ENCODE results near the gene ZNF423. TPM values are rescaled to one million over a fixed set of nuclear protein-coding genes. Genes with fewer than 3 reads are reported as not detected.

Gene ZNF423
- total RNA-seq, 2 experiments from 2014 or later: not detected

DNA sequence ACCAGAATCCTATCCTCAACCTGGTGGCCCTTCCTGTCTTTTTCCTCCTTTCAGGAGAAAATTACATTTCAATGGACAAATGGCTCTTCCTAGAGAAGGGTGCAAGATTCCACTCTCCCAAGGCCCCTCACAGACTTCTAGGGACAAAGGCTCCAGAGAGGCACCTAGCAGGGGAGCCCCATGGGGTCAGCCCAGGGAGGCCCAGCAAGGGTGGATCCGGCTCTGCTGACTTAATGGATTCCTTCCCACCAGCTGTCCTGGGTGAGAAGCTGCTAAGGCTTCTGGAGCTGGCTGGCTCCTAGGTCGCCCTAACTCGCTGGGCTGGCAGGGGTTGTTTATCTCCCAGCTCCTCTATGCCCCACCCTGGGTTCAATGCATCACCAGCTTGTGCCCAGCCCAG is 152.4 kb downstream of the ZNF423 start:
- no peaks in the 10 kb centered on the region for H3K9me3 Mint-ChIP-seq
- no peak overlapping the region for H3K27ac Mint-ChIP-seq

DNA sequence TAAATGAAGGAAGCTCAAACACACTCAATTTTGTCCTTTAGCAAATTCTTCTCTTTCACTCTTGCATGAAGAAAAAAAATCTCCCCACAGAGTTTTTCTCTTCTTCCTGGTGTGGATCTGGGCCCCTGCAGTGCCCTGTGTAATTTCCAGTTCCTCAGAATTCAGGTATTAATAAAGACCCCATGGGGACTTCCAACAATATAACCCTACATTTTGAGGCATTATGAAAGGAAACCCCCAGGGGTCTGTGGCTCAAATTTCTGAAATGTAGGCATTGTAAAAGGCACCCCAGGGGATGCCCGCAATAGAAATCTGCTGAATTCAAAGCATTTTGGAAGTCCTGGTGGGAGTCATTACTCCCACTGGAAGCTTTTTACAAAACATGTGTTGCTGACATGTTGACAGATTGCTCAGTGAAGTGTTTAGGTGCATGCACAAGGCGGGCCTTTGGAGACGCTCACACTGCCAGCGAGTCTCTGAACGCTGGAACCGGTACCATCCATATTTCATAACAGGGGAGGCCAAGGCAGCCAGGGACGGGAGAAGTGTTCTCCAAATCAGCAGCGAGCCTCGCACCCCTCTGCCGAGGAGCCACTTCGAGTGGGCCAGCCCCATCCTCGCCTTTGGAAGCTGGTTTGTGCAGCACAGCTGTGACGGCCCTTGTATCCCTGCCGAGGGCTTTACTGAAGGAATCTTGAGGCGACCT is 154.0 kb downstream of the ZNF423 start:
- Mint-ChIP-seq H3K36me3 (ENCODE audit: low read depth) (no peaks in the 10 kb centered on the region), H3K4me3 (no peak overlapping the region), H3K27ac (no peak overlapping the region), H3K27me3 (peaks cover 11% of the 10 kb centered on the region), H3K4me1 (ENCODE audit: low read depth) (no peaks in the 10 kb centered on the region), H3K9me3 (no peaks in the 10 kb centered on the region)
- POLR2A ChIA-PET: no interaction called here
- TF ChIP-seq, protein P1, sequence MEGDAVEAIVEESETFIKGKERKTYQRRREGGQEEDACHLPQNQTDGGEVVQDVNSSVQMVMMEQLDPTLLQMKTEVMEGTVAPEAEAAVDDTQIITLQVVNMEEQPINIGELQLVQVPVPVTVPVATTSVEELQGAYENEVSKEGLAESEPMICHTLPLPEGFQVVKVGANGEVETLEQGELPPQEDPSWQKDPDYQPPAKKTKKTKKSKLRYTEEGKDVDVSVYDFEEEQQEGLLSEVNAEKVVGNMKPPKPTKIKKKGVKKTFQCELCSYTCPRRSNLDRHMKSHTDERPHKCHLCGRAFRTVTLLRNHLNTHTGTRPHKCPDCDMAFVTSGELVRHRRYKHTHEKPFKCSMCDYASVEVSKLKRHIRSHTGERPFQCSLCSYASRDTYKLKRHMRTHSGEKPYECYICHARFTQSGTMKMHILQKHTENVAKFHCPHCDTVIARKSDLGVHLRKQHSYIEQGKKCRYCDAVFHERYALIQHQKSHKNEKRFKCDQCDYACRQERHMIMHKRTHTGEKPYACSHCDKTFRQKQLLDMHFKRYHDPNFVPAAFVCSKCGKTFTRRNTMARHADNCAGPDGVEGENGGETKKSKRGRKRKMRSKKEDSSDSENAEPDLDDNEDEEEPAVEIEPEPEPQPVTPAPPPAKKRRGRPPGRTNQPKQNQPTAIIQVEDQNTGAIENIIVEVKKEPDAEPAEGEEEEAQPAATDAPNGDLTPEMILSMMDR (IDR thresholded peaks at IDR 0.05): no peak
- ATAC-seq (no peak), DNase-seq (no peak)
- intact Hi-C loops (cut with micrococcal nuclease): no loop called here
- CTCF ChIA-PET: no interaction called here

More for the DNA sequence above, 152.4 kb downstream of the ZNF423 start:
- no peaks in the 10 kb centered on the region for H3K4me1 Mint-ChIP-seq (ENCODE audit: low read depth)
- DNase-seq: no peak
- TF ChIP-seq, protein P1 (IDR thresholded peaks at IDR 0.05): no peak
- H3K36me3 Mint-ChIP-seq (ENCODE audit: low read depth): no peaks in the 10 kb centered on the region
- no peak for ATAC-seq
- H3K27me3 Mint-ChIP-seq: peaks cover 3% of the 10 kb centered on the region
- intact Hi-C loops (cut with micrococcal nuclease): no loop called here
- POLR2A ChIA-PET: no interaction called here
- CTCF ChIA-PET: no interaction called here
- H3K4me3 Mint-ChIP-seq: no peak overlapping the region

DNA sequence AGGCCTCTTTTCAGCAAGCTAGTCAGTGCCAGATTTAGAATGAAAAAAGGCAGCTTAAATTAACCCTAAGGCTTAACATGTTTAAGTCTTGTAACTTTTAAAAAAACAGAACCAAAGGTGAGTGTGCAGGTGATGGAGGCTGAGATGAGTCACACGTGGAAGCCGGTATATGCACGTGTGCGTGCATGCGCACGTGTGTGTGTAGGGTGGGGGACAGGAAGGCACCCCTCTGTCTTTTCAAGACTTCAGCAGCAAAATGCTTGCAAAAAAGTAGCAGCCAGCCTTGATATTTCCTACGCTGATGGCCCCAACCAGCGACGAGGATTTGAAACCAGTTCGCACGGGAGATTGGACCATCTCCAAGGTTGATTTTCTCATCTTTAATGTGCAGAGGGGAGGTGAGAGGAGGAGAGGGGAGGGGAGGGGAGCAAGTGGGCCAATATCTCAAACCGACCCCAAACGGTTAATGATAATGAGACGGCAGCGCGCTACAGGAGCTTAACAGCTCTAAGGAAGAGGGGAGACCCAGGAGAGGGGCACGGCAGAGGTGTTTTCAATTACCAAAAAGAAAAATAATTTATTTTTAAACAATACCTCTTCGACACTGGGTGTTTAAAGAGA is 154.7 kb downstream of the ZNF423 start:
- intact Hi-C loops (cut with micrococcal nuclease): no loop called here
- ATAC-seq: no peak
- H3K4me3 Mint-ChIP-seq: no peak overlapping the region
- H3K36me3 Mint-ChIP-seq (ENCODE audit: low read depth): no peaks in the 10 kb centered on the region
- TF ChIP-seq, protein P1 (IDR thresholded peaks at IDR 0.05): no peak
- no peaks in the 10 kb centered on the region for H3K9me3 Mint-ChIP-seq
- peaks cover 12% of the 10 kb centered on the region for H3K27me3 Mint-ChIP-seq
- no peak overlapping the region for H3K27ac Mint-ChIP-seq
- H3K4me1 Mint-ChIP-seq (ENCODE audit: low read depth): no peaks in the 10 kb centered on the region
- ChIA-PET POLR2A (no interaction called here), CTCF (no interaction called here)
- DNase-seq: no peak

DNA sequence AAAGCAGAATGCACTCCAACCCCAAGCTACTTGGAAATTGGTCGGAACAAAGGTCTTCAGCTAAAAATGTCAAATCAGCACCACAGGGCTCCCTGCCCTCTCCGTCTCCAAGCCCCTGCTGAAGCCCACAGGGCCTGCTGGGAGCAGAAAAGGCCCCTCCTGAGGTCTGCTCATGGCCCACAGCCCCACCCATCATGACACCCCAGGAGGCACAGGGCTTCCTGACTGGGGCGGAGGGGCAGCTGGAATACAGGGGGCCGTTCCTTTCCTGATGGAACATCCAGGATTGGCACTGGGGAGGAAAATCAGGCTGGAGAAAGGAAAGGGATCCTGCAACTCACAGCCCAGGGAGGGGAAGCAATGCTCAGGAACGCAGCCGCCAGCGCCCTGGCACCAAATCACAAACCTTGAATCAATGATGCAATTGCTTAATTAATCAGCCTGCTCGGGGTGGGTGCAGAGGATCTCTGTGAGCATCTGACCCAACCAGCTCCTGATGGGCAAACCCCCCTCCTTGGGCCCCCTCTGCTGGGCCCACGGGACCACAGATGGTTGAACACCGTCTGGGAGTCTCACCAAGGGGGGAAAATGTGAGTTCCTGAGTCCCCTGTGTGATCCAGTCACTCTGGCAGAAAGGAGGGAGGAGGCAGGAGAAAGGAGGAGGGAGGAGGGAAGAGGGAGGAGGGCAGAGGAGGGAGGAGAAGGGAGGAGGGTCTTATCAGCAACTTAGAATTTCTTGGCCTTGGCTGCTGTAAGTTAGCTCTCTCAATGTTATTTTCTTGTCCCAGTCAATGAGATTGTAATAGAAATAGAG is 155.5 kb downstream of the ZNF423 start:
- Mint-ChIP-seq H3K9me3 (no peaks in the 10 kb centered on the region), H3K27ac (no peak overlapping the region), H3K36me3 (ENCODE audit: low read depth) (no peaks in the 10 kb centered on the region), H3K4me1 (ENCODE audit: low read depth) (no peaks in the 10 kb centered on the region), H3K27me3 (peaks cover 12% of the 10 kb centered on the region), H3K4me3 (no peak overlapping the region)
- TF ChIP-seq, protein P1 (IDR thresholded peaks at IDR 0.05): no peak
- POLR2A ChIA-PET: no interaction called here
- no peak for ATAC-seq
- CTCF ChIA-PET: no interaction called here
- DNase-seq: no peak
- intact Hi-C loops (cut with micrococcal nuclease): no loop called here

DNA sequence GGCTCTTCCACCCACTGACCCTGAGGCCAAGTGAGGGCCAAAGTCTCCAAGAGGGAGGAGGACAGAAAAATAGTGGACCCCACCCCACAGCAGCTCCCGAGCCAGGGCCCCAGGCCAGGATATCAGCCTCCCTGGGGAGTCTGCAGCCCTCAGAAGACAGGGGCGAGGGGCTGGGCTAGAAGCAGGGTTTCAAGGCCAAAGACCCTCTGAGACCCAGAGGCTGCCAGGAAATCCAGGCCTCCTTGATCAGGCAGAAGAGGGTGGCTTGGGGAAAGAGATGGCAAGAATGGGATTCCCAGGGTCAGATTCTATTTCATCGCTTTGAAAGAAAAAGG is 156.1 kb downstream of the ZNF423 start:
- Mint-ChIP-seq H3K36me3 (ENCODE audit: low read depth) (no peaks in the 10 kb centered on the region), H3K27ac (no peak overlapping the region), H3K9me3 (no peaks in the 10 kb centered on the region), H3K4me3 (no peak overlapping the region), H3K4me1 (ENCODE audit: low read depth) (no peaks in the 10 kb centered on the region), H3K27me3 (peaks cover 12% of the 10 kb centered on the region)
- POLR2A ChIA-PET: interaction anchor here (1.1 kb wide), 1 partner anchor 56 kb away, joined by 3 read pairs; no protein-coding TSS in a partner anchor
- DNase-seq (no peak), ATAC-seq (no peak)
- CTCF ChIA-PET: no interaction called here
- TF ChIP-seq, protein P1 (IDR thresholded peaks at IDR 0.05): no peak
- intact Hi-C loops (cut with micrococcal nuclease): no loop called here

All from activated CD8-positive, alpha-beta T cell treated with anti-CD3 and anti-CD28 coated beads for 36 hours (primary cell).